ENCODE data around the gene MARCHF3.

DNA sequence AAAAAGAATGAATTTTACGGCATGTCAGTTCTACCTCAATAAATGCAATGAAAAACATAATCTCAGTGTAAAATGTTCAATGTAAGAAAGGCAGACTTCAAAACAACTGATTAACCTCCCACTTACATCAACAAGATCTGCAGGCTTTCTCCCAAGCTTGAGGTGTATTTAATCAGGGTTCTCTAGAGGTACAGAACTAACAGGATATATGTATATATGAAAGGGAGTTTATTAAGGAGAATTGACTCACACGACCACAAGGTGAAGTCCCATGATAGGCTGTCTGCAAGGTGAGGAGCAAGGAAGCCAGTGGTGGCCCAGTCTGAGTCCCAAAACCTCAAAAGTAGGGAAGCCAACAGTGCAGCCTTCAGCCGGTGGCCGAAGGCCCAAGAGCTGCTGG is 35.9 kb downstream of the MARCHF3 start:
- TF ChIP-seq, protein P1, sequence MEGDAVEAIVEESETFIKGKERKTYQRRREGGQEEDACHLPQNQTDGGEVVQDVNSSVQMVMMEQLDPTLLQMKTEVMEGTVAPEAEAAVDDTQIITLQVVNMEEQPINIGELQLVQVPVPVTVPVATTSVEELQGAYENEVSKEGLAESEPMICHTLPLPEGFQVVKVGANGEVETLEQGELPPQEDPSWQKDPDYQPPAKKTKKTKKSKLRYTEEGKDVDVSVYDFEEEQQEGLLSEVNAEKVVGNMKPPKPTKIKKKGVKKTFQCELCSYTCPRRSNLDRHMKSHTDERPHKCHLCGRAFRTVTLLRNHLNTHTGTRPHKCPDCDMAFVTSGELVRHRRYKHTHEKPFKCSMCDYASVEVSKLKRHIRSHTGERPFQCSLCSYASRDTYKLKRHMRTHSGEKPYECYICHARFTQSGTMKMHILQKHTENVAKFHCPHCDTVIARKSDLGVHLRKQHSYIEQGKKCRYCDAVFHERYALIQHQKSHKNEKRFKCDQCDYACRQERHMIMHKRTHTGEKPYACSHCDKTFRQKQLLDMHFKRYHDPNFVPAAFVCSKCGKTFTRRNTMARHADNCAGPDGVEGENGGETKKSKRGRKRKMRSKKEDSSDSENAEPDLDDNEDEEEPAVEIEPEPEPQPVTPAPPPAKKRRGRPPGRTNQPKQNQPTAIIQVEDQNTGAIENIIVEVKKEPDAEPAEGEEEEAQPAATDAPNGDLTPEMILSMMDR (conservative IDR thresholded peaks at IDR 0.05; ENCODE audit: low read length), result no peak
- no peak for TF ChIP-seq EZH2phosphoT487 (IDR thresholded peaks at IDR 0.05; ENCODE audit: borderline replicate concordance)

All from Loucy (cell line).